Neuronal stem cell (in vitro differentiated cells): Measurements from ENCODE around the gene PRR30.
A peak's percentile ranks its signal among the peaks of the same experiment; 100 is the strongest.

Experiments
- DNase-seq: peaks from one replicate; pipeline ENCODE4 v3.0.0-alpha.2; 2013; ENCODE audit warnings: low spot score
- H2AFZ ChIP-seq: one replicate; pipeline ENCODE4 v1.6.1; 2013; ENCODE audit warnings: mild to moderate bottlenecking, low read length, inconsistent platforms
- H2AK5ac ChIP-seq: 2 replicates; pipeline ENCODE4 v1.6.1; 2013; ENCODE audit warnings: low read depth, mild to moderate bottlenecking, inconsistent platforms, low read length, moderate library complexity, mixed read lengths
- H2BK120ac ChIP-seq: 2 replicates; pipeline ENCODE4 v1.6.1; 2013; ENCODE audit warnings: low read depth, mild to moderate bottlenecking, inconsistent platforms, low read length, moderate library complexity, mixed read lengths
- H2BK12ac ChIP-seq: one replicate; pipeline ENCODE4 v1.6.1; 2013; ENCODE audit warnings: low read length, inconsistent platforms
- H2BK15ac ChIP-seq: 2 replicates; pipeline ENCODE4 v1.6.1; 2013; ENCODE audit warnings: mild to moderate bottlenecking, low read length, inconsistent platforms, mixed read lengths
- H2BK5ac ChIP-seq: one replicate; pipeline ENCODE4 v1.6.1; 2013; ENCODE audit warnings: inconsistent platforms, mild to moderate bottlenecking, low read length, moderate library complexity
- H3K14ac ChIP-seq: one replicate; pipeline ENCODE4 v1.6.1; 2013; ENCODE audit warnings: low read length, inconsistent platforms
- H3K18ac ChIP-seq: 2 replicates; pipeline ENCODE4 v1.6.1; 2013; ENCODE audit warnings: low read length, inconsistent platforms
- H3K23ac ChIP-seq: 2 replicates; pipeline ENCODE4 v1.6.1; 2013; ENCODE audit warnings: low read depth, mild to moderate bottlenecking, mixed read lengths, low read length, inconsistent platforms; ENCODE audit not compliant: poor library complexity
- H3K27ac ChIP-seq: replicated peaks from 3 replicates; pipeline ENCODE4 v1.5.1; 2013; ENCODE audit warnings: low read length, inconsistent platforms
- H3K27me3 ChIP-seq, 3 experiments: 2 replicates each; pipeline ENCODE4 v1.6.1; 2013; ENCODE audit warnings: low read length in 3 of 3, mild to moderate bottlenecking in 2 of 3, inconsistent platforms in 1 of 3, low read depth in 1 of 3, mixed read lengths in 1 of 3, moderate library complexity in 1 of 3; ENCODE audit not compliant: control insufficient read depth in 3 of 3, insufficient read depth in 3 of 3
- H3K36me3 ChIP-seq, 2 donors: replicated peaks in 1 of 2; 2 replicates each; pipeline ENCODE4 v1.6.1; 2013; ENCODE audit warnings: low read length in 2 of 2; ENCODE audit not compliant: control insufficient read depth in 2 of 2, insufficient read depth in 2 of 2
- H3K4ac ChIP-seq: 2 replicates; pipeline ENCODE4 v1.6.1; 2013; ENCODE audit warnings: inconsistent platforms, mild to moderate bottlenecking, low read length, moderate library complexity
- H3K4me1 ChIP-seq, 2 donors: 1 replicate in 1 of 2; 2 replicates in 1 of 2; pipeline ENCODE4 v1.6.1; 2013; ENCODE audit warnings: low read length in 2 of 2, low read depth in 1 of 2; ENCODE audit not compliant: control insufficient read depth in 2 of 2, insufficient read depth in 1 of 2
- H3K4me2 ChIP-seq: one replicate; pipeline ENCODE4 v1.6.1; 2013; ENCODE audit warnings: mild to moderate bottlenecking, low read length, inconsistent platforms; ENCODE audit not compliant: insufficient read depth, poor library complexity, severe bottlenecking
- H3K4me3 ChIP-seq, 2 donors: 2 replicates each; pipeline ENCODE4 v1.5.1; 2013; ENCODE audit warnings: low read length in 2 of 2, mild to moderate bottlenecking in 2 of 2, inconsistent platforms in 1 of 2, moderate library complexity in 1 of 2
- H3K79me1 ChIP-seq: one replicate; pipeline ENCODE4 v1.6.1; 2013; ENCODE audit warnings: low read depth, mild to moderate bottlenecking, inconsistent platforms, low read length, moderate library complexity
- H3K9ac ChIP-seq: one replicate; pipeline ENCODE4 v1.6.1; 2013; ENCODE audit warnings: mild to moderate bottlenecking, low read depth, low read length, inconsistent platforms; ENCODE audit not compliant: poor library complexity
- H3K9me3 ChIP-seq, 2 donors: replicated peaks in 1 of 2; 2 replicates each; pipeline versions ENCODE3 to v1.6.1; 2013; ENCODE audit warnings: low read length in 2 of 2, mild to moderate bottlenecking in 2 of 2, inconsistent platforms in 1 of 2, low read depth in 1 of 2, mixed read lengths in 1 of 2, moderate library complexity in 1 of 2; ENCODE audit not compliant: control insufficient read depth in 2 of 2, insufficient read depth in 1 of 2
- H4K8ac ChIP-seq: one replicate; pipeline ENCODE4 v1.6.1; 2013; ENCODE audit warnings: low read depth, mild to moderate bottlenecking, inconsistent platforms, low read length, moderate library complexity
- H4K91ac ChIP-seq: one replicate; pipeline ENCODE4 v1.6.1; 2013; ENCODE audit warnings: low read length, low read depth, mild to moderate bottlenecking, inconsistent platforms; ENCODE audit not compliant: poor library complexity
- WGBS, 2 donors: extraction: QIAGEN DNeasy Blood & Tissue Kit; methylation state at CpG; one replicate each; pipeline ENCODE4 v1.1.7; 2013; ENCODE audit warnings: missing lambda C conversion rate in 2 of 2, mixed read lengths in 1 of 2; ENCODE audit not compliant: insufficient read length in 2 of 2, insufficient replicate concordance in 1 of 2; ENCODE audit errors: extremely low coverage in 2 of 2; 5-methylcytosine and 5-hydroxymethylcytosine counted together

The PRR30 gene

DNA sequence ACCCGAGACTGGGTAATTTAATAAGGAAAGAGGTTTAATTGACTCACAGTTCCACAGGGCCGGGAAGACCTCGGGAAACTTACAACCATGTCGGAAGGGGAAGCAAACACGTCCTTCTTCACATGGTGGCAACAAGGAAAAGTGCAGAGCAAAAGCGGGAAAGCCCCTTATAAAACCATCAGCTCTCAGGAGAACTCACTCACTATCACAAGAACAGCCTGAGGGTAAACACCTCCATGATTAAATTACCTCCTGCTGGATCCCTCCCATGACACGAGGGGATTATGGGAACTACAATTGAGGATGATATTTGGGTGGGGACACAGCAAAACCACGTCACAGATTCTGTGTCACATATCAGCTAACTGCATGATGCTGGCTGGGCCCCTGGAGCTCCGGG is 21.0 kb upstream of the PRR30 start:
- peaks cover 0 to 36% (median 0%) of the 10 kb centered on the region in 3 experiments for H3K27me3 ChIP-seq
- no peaks in the 10 kb centered on the region for H3K9me3 ChIP-seq
- DNase-seq = no peak
- no peak overlapping the region for H3K9ac ChIP-seq
- no peak overlapping the region for H2BK12ac ChIP-seq
- no peak overlapping the region for H2BK5ac ChIP-seq
- H3K27ac ChIP-seq = no peak overlapping the region
- H3K4ac ChIP-seq = no peak overlapping the region
- H4K91ac ChIP-seq = no peak overlapping the region
- no peak overlapping the region for H3K18ac ChIP-seq
- H2BK15ac ChIP-seq = no peak overlapping the region
- no peak overlapping the region for H2AK5ac ChIP-seq
- H2BK120ac ChIP-seq = no peak overlapping the region
- peaks cover 0 to under 1% of the 10 kb centered on the region in 2 donors for H3K4me1 ChIP-seq
- no peaks in the 10 kb centered on the region for H3K36me3 ChIP-seq
- no peak overlapping the region for H3K4me2 ChIP-seq
- no peak overlapping the region for H3K14ac ChIP-seq
- WGBS, 2 donors = no CpG with 5 or more reads among the region's 9 CpGs
- no peak overlapping the region for H2AFZ ChIP-seq
- no peak overlapping the region for H3K23ac ChIP-seq
- H3K79me1 ChIP-seq = no peaks in the 10 kb centered on the region
- H4K8ac ChIP-seq = no peak overlapping the region
- no peak overlapping the region for H3K4me3 ChIP-seq

DNA sequence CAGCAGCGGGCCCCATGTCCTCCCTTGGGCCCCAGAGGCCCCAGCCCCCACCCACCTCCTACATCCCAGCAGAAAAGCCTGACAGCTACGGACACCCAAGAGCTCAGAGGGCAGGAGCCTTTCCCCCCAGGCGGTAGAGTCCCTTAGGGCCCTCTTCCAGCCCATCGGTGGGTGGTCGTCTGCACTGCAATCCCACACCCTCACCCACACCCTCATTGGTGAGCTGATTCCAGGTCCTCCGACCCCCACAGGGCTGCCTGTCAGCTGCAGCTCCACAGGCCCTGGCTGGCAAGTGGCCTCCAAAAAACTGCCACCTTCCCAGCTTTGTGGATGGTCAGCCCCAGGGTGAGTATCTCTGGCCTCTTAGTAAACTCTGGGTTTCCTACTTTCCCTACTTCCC is 20.1 kb upstream of the PRR30 start:
- no peaks in the 10 kb centered on the region for H3K36me3 ChIP-seq
- no peak overlapping the region for H2BK120ac ChIP-seq
- peak overlapping the region; percentile 11 for H2AFZ ChIP-seq
- H3K27ac ChIP-seq = no peak overlapping the region
- no peak overlapping the region for H2BK5ac ChIP-seq
- DNase-seq = no peak
- peak overlapping the region; percentile 3 for H3K9ac ChIP-seq
- no peak overlapping the region for H3K4me2 ChIP-seq
- no peak overlapping the region for H3K14ac ChIP-seq
- no peak overlapping the region for H3K23ac ChIP-seq
- peaks cover 0 to 35% (median 0%) of the 10 kb centered on the region in 3 experiments for H3K27me3 ChIP-seq
- H2BK15ac ChIP-seq = no peak overlapping the region
- H2BK12ac ChIP-seq = no peak overlapping the region
- H4K91ac ChIP-seq = no peak overlapping the region
- WGBS, 2 donors = no CpG with 5 or more reads among the region's 6 CpGs
- no peak overlapping the region for H3K4ac ChIP-seq
- H3K79me1 ChIP-seq = no peaks in the 10 kb centered on the region
- no peak overlapping the region for H2AK5ac ChIP-seq
- no peak overlapping the region for H3K18ac ChIP-seq
- no peak overlapping the region for H4K8ac ChIP-seq
- no peaks in the 10 kb centered on the region for H3K9me3 ChIP-seq
- no peak overlapping the region for H3K4me3 ChIP-seq
- peaks cover 0 to 2% of the 10 kb centered on the region in 2 donors for H3K4me1 ChIP-seq

GRCh38 chr2:27158468-27158867 is 19.3 kb upstream of the PRR30 start:
- peak overlapping the region; percentile 18 for H3K18ac ChIP-seq
- H3K9ac ChIP-seq = no peak overlapping the region
- H2BK12ac ChIP-seq = no peak overlapping the region
- WGBS, 2 donors = no CpG with 5 or more reads among the region's 6 CpGs
- H3K9me3 ChIP-seq = no peaks in the 10 kb centered on the region
- H3K27ac ChIP-seq = no peak overlapping the region
- no peak overlapping the region for H3K14ac ChIP-seq
- no peak overlapping the region for H2BK15ac ChIP-seq
- no peak overlapping the region for H2BK5ac ChIP-seq
- H3K4ac ChIP-seq = no peak overlapping the region
- H2AFZ ChIP-seq = no peak overlapping the region
- peaks cover 0 to 2% of the 10 kb centered on the region in 2 donors for H3K4me1 ChIP-seq
- H3K23ac ChIP-seq = no peak overlapping the region
- no peak overlapping the region for H3K4me2 ChIP-seq
- H4K8ac ChIP-seq = no peak overlapping the region
- H3K4me3 ChIP-seq = no peak overlapping the region
- DNase-seq = no peak
- no peaks in the 10 kb centered on the region for H3K79me1 ChIP-seq
- H3K36me3 ChIP-seq = no peaks in the 10 kb centered on the region
- no peak overlapping the region for H2AK5ac ChIP-seq
- H4K91ac ChIP-seq = no peak overlapping the region
- H3K27me3 ChIP-seq = peaks cover 0 to 43% (median 0%) of the 10 kb centered on the region in 3 experiments
- no peak overlapping the region for H2BK120ac ChIP-seq

DNA sequence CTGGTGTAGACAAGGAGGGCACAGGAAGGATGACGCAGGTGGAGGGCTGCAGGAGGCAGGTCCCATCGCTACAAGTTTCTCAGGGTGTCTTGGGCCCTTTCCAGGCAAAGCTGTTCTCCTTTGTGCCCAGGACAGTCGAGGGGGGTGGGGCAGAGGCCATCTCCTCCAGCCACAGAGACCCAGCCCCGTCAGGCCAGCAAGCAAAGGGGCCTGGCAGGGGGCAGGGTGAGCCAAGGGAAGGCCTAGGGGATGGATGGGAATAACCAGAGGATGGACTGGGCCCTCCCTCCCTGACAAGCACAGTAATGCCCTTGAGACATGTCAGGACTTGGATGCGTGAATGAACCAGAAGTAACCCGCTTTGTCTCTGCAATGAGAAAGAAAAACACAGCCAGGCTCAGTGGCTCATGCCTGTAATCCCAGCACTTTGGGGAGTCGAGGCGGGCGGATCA is 15.9 kb upstream of the PRR30 start:
- no peak overlapping the region for H2BK5ac ChIP-seq
- H4K91ac ChIP-seq = no peak overlapping the region
- peak overlapping the region; percentile 42 for H3K18ac ChIP-seq

More for the DNA sequence above, 15.9 kb upstream of the PRR30 start:
- Histone ChIP-seq H2BK12ac (no peak overlapping the region), H2BK120ac (no peak overlapping the region), H2AK5ac (no peak overlapping the region), H3K27ac (no peak overlapping the region), H4K8ac (no peak overlapping the region), H3K4me3 (no peak overlapping the region), H2AFZ (no peak overlapping the region), H3K14ac (no peak overlapping the region), H3K4ac (no peak overlapping the region), H3K4me1 (peaks cover 0 to 2% of the 10 kb centered on the region in 2 donors), H3K23ac (peak overlapping the region; percentile 40), H3K9me3 (no peaks in the 10 kb centered on the region), H3K9ac (peak overlapping the region; percentile 47), H2BK15ac (no peak overlapping the region), H3K79me1 (no peaks in the 10 kb centered on the region), H3K36me3 (no peaks in the 10 kb centered on the region), H3K4me2 (no peak overlapping the region), H3K27me3 (peaks cover 0 to 58% (median 0%) of the 10 kb centered on the region in 3 experiments)
- no CpG with 5 or more reads among the region's 9 CpGs for WGBS, 2 donors
- DNase-seq = no peak
